Panc1 (cell line): ENCODE measurements around the gene PRPF4. TPM values are rescaled to one million over a fixed set of nuclear protein-coding genes. Genes with fewer than 3 reads are reported as not detected.

ENCODE experiments used
- ATAC-seq: fragments of 200-7000 bp; cut with Tn5 transposase; 2 replicates; pipeline ENCODE4 v1.9.1; 2020; ENCODE audit warnings: mild to moderate bottlenecking, moderate library complexity
- BruUV-seq: library from RNA; stranded (reverse); fragments of 400-500 nt; replicated peaks from 2 replicates; lab custom pipeline; 2021; lab: Mats Ljungman, UMichigan
- CTCF ChIA-PET: fragments of 300-600 bp; sonication (Branson Sonifier 250); formaldehyde crosslinking; loops from one replicate; lab custom pipeline; 2022; ENCODE audit warnings: antibody characterized with exemption; lab: Charles Lee
- POLR2A ChIA-PET: fragments of 300-600 bp; sonication (Branson Sonifier 250); formaldehyde crosslinking; loops from one replicate; lab custom pipeline; 2022; ENCODE audit warnings: antibody characterized with exemption; lab: Charles Lee
- DNase-seq: peaks from one replicate; pipeline ENCODE4 v3.0.0-alpha.2; 2010; ENCODE audit warnings: low read depth, low spot score
- H3K27ac ChIP-seq: 2 replicates; pipeline ENCODE4 v1.5.1; 2011; ENCODE audit warnings: mild to moderate bottlenecking, low read length, inconsistent platforms
- H3K27me3 ChIP-seq: fragments of 200-500 bp; sonication (Bioruptor generic); 2 replicates; pipeline ENCODE4 v1.6.0; 2014; ENCODE audit warnings: low read length, inconsistent platforms; ENCODE audit not compliant: control insufficient read depth, insufficient read depth
- H3K36me3 ChIP-seq: fragments of 200-500 bp; sonication (Bioruptor generic); 2 replicates; pipeline ENCODE4 v1.5.1; 2014; ENCODE audit warnings: inconsistent platforms, mild to moderate bottlenecking, low read length, moderate library complexity; ENCODE audit not compliant: control insufficient read depth, insufficient read depth
- H3K4me1 ChIP-seq: 2 replicates; pipeline ENCODE4 v1.5.1; 2011; ENCODE audit warnings: inconsistent platforms, mild to moderate bottlenecking, low read length, moderate library complexity; ENCODE audit not compliant: control insufficient read depth, insufficient read depth
- H3K4me3 ChIP-seq, 2 experiments: 2 replicates each; pipeline ENCODE4 v1.5.1; 2011 to 2012; ENCODE audit warnings: low read depth in 2 of 2, low read length in 2 of 2, mild to moderate bottlenecking in 2 of 2, inconsistent platforms in 1 of 2, moderate library complexity in 1 of 2
- H3K9me3 ChIP-seq: fragments of 200-500 bp; sonication (Bioruptor generic); 2 replicates; pipeline ENCODE4 v1.5.1; 2014; ENCODE audit warnings: low read depth, mild to moderate bottlenecking, inconsistent platforms, low read length, moderate library complexity; ENCODE audit not compliant: control insufficient read depth, insufficient read depth
- CTCF ChIP-seq: fragments of 450-650 bp; IDR thresholded peaks from 2 replicates; pipeline ENCODE4 v1.5.1; 2017; ENCODE audit warnings: mild to moderate bottlenecking
- POLR2AphosphoS5 ChIP-seq: IDR thresholded peaks from 2 replicates; pipeline ENCODE4 v1.6.1; 2012; ENCODE audit warnings: mild to moderate bottlenecking, low read depth, low read length, moderate library complexity
- REST ChIP-seq, 2 experiments: IDR thresholded peaks; 2 replicates each; pipeline ENCODE4 v1.6.1; 2011 to 2012; ENCODE audit warnings: low read depth in 2 of 2, control low read depth in 1 of 2, low read length in 1 of 2, mild to moderate bottlenecking in 1 of 2, moderate library complexity in 1 of 2; ENCODE audit not compliant: insufficient read depth in 1 of 2
- SIN3A ChIP-seq: IDR thresholded peaks from 2 replicates; pipeline ENCODE4 v1.6.1; 2012; ENCODE audit warnings: low read depth, mild to moderate bottlenecking, low read length, moderate library complexity, borderline replicate concordance; ENCODE audit not compliant: insufficient read depth
- TCF7L2 ChIP-seq: IDR thresholded peaks from 2 replicates; pipeline ENCODE4 v1.6.1; 2011; ENCODE audit warnings: mild to moderate bottlenecking, low read depth, low read length, inconsistent platforms
- in situ Hi-C: cut with HindIII; loops from 2 replicates; pipeline ENCODE4 v1.10.0; 2016; ENCODE audit warnings: low sequenced_read_pairs, low pct_unique_long_range_greater_than_20kb
- intact Hi-C: fragments of 100-400 bp; cut with micrococcal nuclease; formaldehyde crosslinking; loops from one replicate; pipeline ENCODE4 v1.10.0; 2022; ENCODE audit not compliant: unreplicated experiment
- total RNA-seq: library from RNA; stranded (reverse); gene quantifications from one replicate; pipeline ENCODE4 v1.2.1, GENCODE V29; 2021; ENCODE audit not compliant: unreplicated experiment

PRPF4 gene
- total RNA-seq, 1 experiment from 2014 or later: 28.9 TPM

- no peaks in the 10 kb centered on the region for H3K36me3 ChIP-seq
- H3K4me1 ChIP-seq: no peaks in the 10 kb centered on the region
- no peaks in the 10 kb centered on the region for H3K9me3 ChIP-seq
- in situ Hi-C loops (no loop called here), intact Hi-C loops (no loop called here)
- no peak for DNase-seq
- no peak for TF ChIP-seq REST (IDR thresholded peaks at IDR 0.05; ENCODE audit: insufficient read depth in 1 of 2, low read depth in 2 of 2, low read length in 1 of 2)
- no peak for TF ChIP-seq TCF7L2
- no peak for TF ChIP-seq SIN3A
- no peak for TF ChIP-seq CTCF
- TF ChIP-seq POLR2AphosphoS5: no peak
- H3K4me3 ChIP-seq: no peak overlapping the region
- no TSS peak for BruUV-seq
- CTCF ChIA-PET: no interaction called here
- H3K27ac ChIP-seq: no peak overlapping the region
- POLR2A ChIA-PET: no interaction called here
- ATAC-seq: no peak
- no peaks in the 10 kb centered on the region for H3K27me3 ChIP-seq
Observed at GRCh38 chr9:113310538-113310937, 35.1 kb downstream of the PRPF4 start.

- Histone ChIP-seq H3K4me1 (no peaks in the 10 kb centered on the region), H3K4me3 (no peak overlapping the region), H3K9me3 (no peaks in the 10 kb centered on the region), H3K27me3 (no peaks in the 10 kb centered on the region), H3K36me3 (no peaks in the 10 kb centered on the region), H3K27ac (no peak overlapping the region)
- BruUV-seq: no TSS peak
- DNase-seq (no peak), ATAC-seq (no peak)
- TF ChIP-seq REST (IDR thresholded peaks at IDR 0.05; ENCODE audit: insufficient read depth in 1 of 2, low read depth in 2 of 2, low read length in 1 of 2) (no peak), CTCF (no peak), TCF7L2 (no peak), POLR2AphosphoS5 (no peak), SIN3A (no peak)
- CTCF ChIA-PET: interaction anchor here (0.6 kb wide), 1 partner anchor 114 kb away, joined by 4 read pairs; no protein-coding TSS in a partner anchor
- in situ Hi-C loops (no loop called here), intact Hi-C loops (no loop called here)
- POLR2A ChIA-PET: no interaction called here
Observed at GRCh38 chr9:113311961-113312360, 36.5 kb downstream of the PRPF4 start.
